OCI-LY1 (cell line): ENCODE results near the gene ZMIZ2.

Experiments used
- H2AFZ ChIP-seq: fragments of 200-600 bp; sonication (generic), shearing (Covaris generic); 2 replicates; pipeline ENCODE4 v1.6.0; 2014; ENCODE audit warnings: antibody characterized with exemption, mild to moderate bottlenecking, low read length
- H3F3A ChIP-seq: fragments of 200-600 bp; sonication (generic), shearing (Covaris generic); 2 replicates; pipeline ENCODE4 v1.6.0; 2014; ENCODE audit warnings: mild to moderate bottlenecking, antibody characterized with exemption, low read length, moderate library complexity; ENCODE audit not compliant: insufficient read depth
- H3K27ac ChIP-seq: fragments of 200-600 bp; sonication (generic); 2 replicates; pipeline ENCODE4 v1.5.1; 2014; ENCODE audit warnings: low read length, mixed run types, mild to moderate bottlenecking, low read depth; ENCODE audit not compliant: poor library complexity, severe bottlenecking
- H3K27me3 ChIP-seq: fragments of 200-600 bp; sonication (generic); 2 replicates; pipeline ENCODE4 v1.6.0; 2014; ENCODE audit warnings: antibody characterized with exemption, mild to moderate bottlenecking, low read length, moderate library complexity; ENCODE audit not compliant: insufficient read depth
- H3K36me3 ChIP-seq: fragments of 200-600 bp; sonication (generic); 2 replicates; pipeline ENCODE4 v1.6.1; 2014; ENCODE audit warnings: mild to moderate bottlenecking, antibody characterized with exemption, low read length, moderate library complexity, mixed read lengths; ENCODE audit not compliant: insufficient read depth
- H3K4me1 ChIP-seq: fragments of 200-600 bp; sonication (generic); 2 replicates; pipeline ENCODE4 v1.5.1; 2014; ENCODE audit warnings: mild to moderate bottlenecking, low read length, moderate library complexity; ENCODE audit not compliant: insufficient read depth, severe bottlenecking
- H3K4me2 ChIP-seq: fragments of 200-600 bp; sonication (generic), shearing (Covaris generic); 2 replicates; pipeline ENCODE4 v1.6.1; 2014; ENCODE audit warnings: low read length
- H3K4me3 ChIP-seq: fragments of 200-600 bp; sonication (generic); 2 replicates; pipeline ENCODE4 v1.5.1; 2014; ENCODE audit warnings: low read length, low read depth, mild to moderate bottlenecking, mixed read lengths; ENCODE audit not compliant: poor library complexity, severe bottlenecking
- H3K79me2 ChIP-seq: fragments of 200-600 bp; shearing (Covaris generic); 2 replicates; pipeline ENCODE4 v1.6.1; 2016; ENCODE audit warnings: mixed run types, low read length, mixed read lengths; ENCODE audit not compliant: insufficient read depth
- H3K9ac ChIP-seq: fragments of 200-600 bp; sonication (generic), shearing (Covaris generic); 2 replicates; pipeline ENCODE4 v1.6.1; 2014; ENCODE audit warnings: mild to moderate bottlenecking, low read length, mixed read lengths
- H3K9me2 ChIP-seq: fragments of 200-600 bp; sonication (generic), shearing (Covaris generic); 2 replicates; pipeline ENCODE4 v1.6.1; 2014; ENCODE audit warnings: low read depth, mild to moderate bottlenecking, low read length, mixed read lengths
- H3K9me3 ChIP-seq: fragments of 200-600 bp; shearing (Covaris generic); 2 replicates; pipeline ENCODE4 v1.6.1; 2014; ENCODE audit warnings: low read length, mixed read lengths
- H4K20me1 ChIP-seq: fragments of 200-600 bp; sonication (generic), shearing (Covaris generic); 2 replicates; pipeline ENCODE4 v1.6.0; 2016; ENCODE audit warnings: mild to moderate bottlenecking, low read length; ENCODE audit not compliant: insufficient read depth
- EZH2 ChIP-seq: fragments of 200-600 bp; sonication (generic), shearing (Covaris generic); IDR thresholded peaks from 2 replicates; pipeline ENCODE4 v1.8.0; 2017; ENCODE audit warnings: borderline replicate concordance, mixed run types, mild to moderate bottlenecking, antibody characterized with exemption, low read length, moderate library complexity, mixed read lengths
- TF ChIP-seq, protein P1 (sequence below): fragments of 200-600 bp; sonication (generic), shearing (Covaris generic); IDR thresholded peaks from 2 replicates; pipeline ENCODE4 v1.5.1; 2017; ENCODE audit warnings: mild to moderate bottlenecking, antibody characterized with exemption, low read length, moderate library complexity, mixed read lengths

Gene ZMIZ2

GRCh38 chr7:44755698-44756627 lies 7.3 kb downstream of the ZMIZ2 start:
- Histone ChIP-seq H3K4me2 (no peak overlapping the region), H3K27me3 (no peaks in the 10 kb centered on the region), H3K27ac (no peak overlapping the region), H3K4me3 (no peak overlapping the region), H2AFZ (no peak overlapping the region), H3K4me1 (peaks cover 19% of the 10 kb centered on the region), H3K9ac (no peak overlapping the region), H3K9me2 (no peaks in the 10 kb centered on the region), H3F3A (no peaks in the 10 kb centered on the region), H4K20me1 (no peaks in the 10 kb centered on the region), H3K9me3 (no peaks in the 10 kb centered on the region), H3K36me3 (peaks cover 42% of the 10 kb centered on the region), H3K79me2 (peaks cover 14% of the 10 kb centered on the region; the same call in 1 of the 2 replicates)
- TF ChIP-seq, protein P1, sequence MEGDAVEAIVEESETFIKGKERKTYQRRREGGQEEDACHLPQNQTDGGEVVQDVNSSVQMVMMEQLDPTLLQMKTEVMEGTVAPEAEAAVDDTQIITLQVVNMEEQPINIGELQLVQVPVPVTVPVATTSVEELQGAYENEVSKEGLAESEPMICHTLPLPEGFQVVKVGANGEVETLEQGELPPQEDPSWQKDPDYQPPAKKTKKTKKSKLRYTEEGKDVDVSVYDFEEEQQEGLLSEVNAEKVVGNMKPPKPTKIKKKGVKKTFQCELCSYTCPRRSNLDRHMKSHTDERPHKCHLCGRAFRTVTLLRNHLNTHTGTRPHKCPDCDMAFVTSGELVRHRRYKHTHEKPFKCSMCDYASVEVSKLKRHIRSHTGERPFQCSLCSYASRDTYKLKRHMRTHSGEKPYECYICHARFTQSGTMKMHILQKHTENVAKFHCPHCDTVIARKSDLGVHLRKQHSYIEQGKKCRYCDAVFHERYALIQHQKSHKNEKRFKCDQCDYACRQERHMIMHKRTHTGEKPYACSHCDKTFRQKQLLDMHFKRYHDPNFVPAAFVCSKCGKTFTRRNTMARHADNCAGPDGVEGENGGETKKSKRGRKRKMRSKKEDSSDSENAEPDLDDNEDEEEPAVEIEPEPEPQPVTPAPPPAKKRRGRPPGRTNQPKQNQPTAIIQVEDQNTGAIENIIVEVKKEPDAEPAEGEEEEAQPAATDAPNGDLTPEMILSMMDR = no peak
- no peak for TF ChIP-seq EZH2

DNA sequence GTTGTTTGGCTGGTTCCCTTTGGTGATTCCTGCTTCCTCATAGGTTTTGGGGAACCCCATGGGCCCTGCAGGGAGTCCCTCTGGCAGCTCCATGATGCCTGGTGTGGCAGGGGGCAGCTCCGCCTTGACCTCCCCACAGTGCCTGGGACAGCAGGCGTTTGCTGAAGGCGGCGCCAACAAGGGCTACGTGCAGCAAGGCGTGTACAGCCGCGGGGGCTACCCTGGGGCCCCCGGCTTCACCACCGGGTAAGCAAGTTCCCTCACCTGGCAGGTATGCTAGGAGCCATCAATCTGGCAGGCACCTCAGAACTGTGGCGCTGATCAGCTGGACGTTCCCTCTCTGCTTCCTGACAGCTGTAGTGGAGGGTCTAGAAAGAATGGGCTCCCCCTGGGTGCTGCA lies 8.3 kb downstream of the ZMIZ2 start:
- no peaks in the 10 kb centered on the region for H3K27me3 ChIP-seq
- no peaks in the 10 kb centered on the region for H4K20me1 ChIP-seq
- H3K9ac ChIP-seq = no peak overlapping the region
- no peak overlapping the region for H3K4me3 ChIP-seq
- H3K4me1 ChIP-seq = peaks cover 9% of the 10 kb centered on the region
- H3K4me2 ChIP-seq = no peak overlapping the region
- H3F3A ChIP-seq = no peaks in the 10 kb centered on the region
- H3K9me3 ChIP-seq = no peaks in the 10 kb centered on the region
- H3K27ac ChIP-seq = no peak overlapping the region
- TF ChIP-seq, protein P1 = no peak
- no peak for TF ChIP-seq EZH2
- peaks cover 10% of the 10 kb centered on the region; the same call in 1 of the 2 replicates for H3K79me2 ChIP-seq
- peaks cover 51% of the 10 kb centered on the region for H3K36me3 ChIP-seq
- H2AFZ ChIP-seq = no peak overlapping the region
- no peaks in the 10 kb centered on the region for H3K9me2 ChIP-seq

DNA sequence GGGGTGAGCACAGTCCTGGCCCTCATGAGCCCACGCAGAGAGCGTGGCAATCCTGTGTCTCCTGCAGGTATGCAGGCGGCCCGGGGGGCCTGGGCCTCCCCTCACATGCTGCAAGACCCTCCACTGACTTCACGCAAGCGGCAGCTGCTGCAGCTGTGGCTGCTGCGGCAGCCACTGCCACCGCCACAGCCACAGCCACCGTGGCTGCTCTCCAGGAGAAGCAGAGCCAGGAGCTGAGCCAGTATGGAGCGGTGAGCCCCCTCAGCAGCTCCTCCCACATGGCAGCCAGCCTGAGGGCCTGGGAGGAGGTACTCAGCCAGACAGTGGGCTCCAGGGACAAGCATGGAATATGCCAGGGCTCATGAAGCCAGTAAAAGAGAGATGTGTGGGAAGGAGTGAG lies 8.7 kb downstream of the ZMIZ2 start:
- H3K4me2 ChIP-seq = no peak overlapping the region
- H3K27me3 ChIP-seq = no peaks in the 10 kb centered on the region
- H3K4me1 ChIP-seq = peaks cover 6% of the 10 kb centered on the region
- no peak overlapping the region for H3K9ac ChIP-seq
- no peaks in the 10 kb centered on the region for H3F3A ChIP-seq
- H3K79me2 ChIP-seq = peaks cover 10% of the 10 kb centered on the region; the same call in 1 of the 2 replicates
- no peak for TF ChIP-seq EZH2
- TF ChIP-seq, protein P1 = no peak
- H3K9me3 ChIP-seq = no peaks in the 10 kb centered on the region
- no peak overlapping the region for H3K4me3 ChIP-seq
- peaks cover 55% of the 10 kb centered on the region for H3K36me3 ChIP-seq
- H3K27ac ChIP-seq = no peak overlapping the region
- H3K9me2 ChIP-seq = no peaks in the 10 kb centered on the region
- no peaks in the 10 kb centered on the region for H4K20me1 ChIP-seq
- H2AFZ ChIP-seq = no peak overlapping the region
